K562 (cell line): Measurements from ENCODE around the gene SLC39A13. TPM values are rescaled to one million over a fixed set of nuclear protein-coding genes. Genes with fewer than 3 reads are reported as not detected.

ENCODE experiments used
- BRD9 ChIP-seq: fragments of 450-650 bp; IDR thresholded peaks from 2 replicates; pipeline ENCODE4 v1.6.1; 2018; ENCODE audit warnings: low read depth; ENCODE audit not compliant: partially characterized antibody
- CREB1 ChIP-seq, 2 experiments: sonication (generic) in 1 of 2; formaldehyde crosslinking in 1 of 2; IDR thresholded peaks; 2 replicates each; pipeline versions ENCODE4 v1.6.1 to v1.8.0; 2012 to 2022; ENCODE audit warnings: inconsistent platforms in 1 of 2, mild to moderate bottlenecking in 1 of 2, missing genetic modification reagents in 1 of 2, moderate library complexity in 1 of 2
- GATAD2B ChIP-seq: fragments of 450-650 bp; IDR thresholded peaks from 2 replicates; pipeline ENCODE4 v1.6.1; 2017; ENCODE audit warnings: mild to moderate bottlenecking, borderline replicate concordance
- MGA ChIP-seq: fragments of 450-650 bp; IDR thresholded peaks from 2 replicates; pipeline ENCODE4 v1.6.1; 2016; ENCODE audit warnings: mild to moderate bottlenecking, moderate library complexity
- NR2C1 ChIP-seq, 2 experiments: fragments of 450-650 bp; IDR thresholded peaks; 2 replicates each; pipeline ENCODE4 v1.6.1; 2017; ENCODE audit warnings: mild to moderate bottlenecking in 2 of 2, antibody characterized with exemption in 1 of 2, inconsistent platforms in 1 of 2, missing compliant biosample characterization in 1 of 2, missing genetic modification characterization in 1 of 2
- PHTF2 ChIP-seq: fragments of 250-450 bp; sonication (Bioruptor Pico); IDR thresholded peaks from 2 replicates; pipeline ENCODE4 v1.5.0; 2021; ENCODE audit warnings: mild to moderate bottlenecking
- SRSF7 ChIP-seq: fragments of 200-400 bp; formaldehyde crosslinking; optimal IDR thresholded peaks from 2 replicates; pipeline ENCODE3; 2017; ENCODE audit warnings: mild to moderate bottlenecking, low read depth, low read length
- STAT5A ChIP-seq: IDR thresholded peaks from 2 replicates; pipeline ENCODE4 v1.6.1; 2012; ENCODE audit warnings: low read length, inconsistent platforms, borderline replicate concordance
- TAF1 ChIP-seq: IDR thresholded peaks from 2 replicates; pipeline ENCODE4 v1.6.1; 2011; ENCODE audit warnings: mild to moderate bottlenecking, low read length, moderate library complexity; ENCODE audit not compliant: insufficient read depth, control insufficient read depth, severe bottlenecking; ENCODE audit errors: extremely low read depth
- TAL1 ChIP-seq: fragments of 450-650 bp; IDR thresholded peaks from 2 replicates; pipeline ENCODE4 v1.6.1; 2016; ENCODE audit warnings: mild to moderate bottlenecking
- TRIM28 ChIP-seq: fragments of 450-650 bp; IDR thresholded peaks from 2 replicates; pipeline ENCODE4 v1.6.1; 2017
- ZBTB26 ChIP-seq: fragments of 450-650 bp; formaldehyde crosslinking; IDR thresholded peaks from 2 replicates; pipeline ENCODE4 v1.4.0; 2022; ENCODE audit warnings: missing genetic modification characterization
- ZEB2 ChIP-seq: fragments of 450-650 bp; IDR thresholded peaks from 2 replicates; pipeline ENCODE4 v1.6.1; 2016
- polyA plus RNA-seq, 8 experiments: library from polyadenylated mRNA; depleted of rRNA in 4 of 8; stranded (reverse) in 5 of 8; unstranded in 3 of 8; fragments of >200 nt; fragmentation: Nextera tagmentation in 2 of 8; fragmentation: Illumina TruSeq in 1 of 8; extraction: Ambion mirVana in 2 of 8; extraction: Trizol in 1 of 8; gene quantifications; 2 replicates each; pipeline versions ENCODE4 v1.2.1 to v1.2.3, GENCODE V29; 2011 to 2014; ENCODE audit warnings: inconsistent platforms in 1 of 8, missing spikeins in 1 of 8
- total RNA-seq, 7 experiments: library from RNA; depleted of rRNA in 6 of 7; stranded (reverse); fragments of >200 nt in 6 of 7; fragmentation: Illumina TruSeq in 2 of 7; extraction: Trizol in 2 of 7; gene quantifications; 2 replicates each; pipeline versions ENCODE4 v1.2.1 to v1.2.3, GENCODE V29; 2011 to 2021; ENCODE audit warnings: low replicate concordance in 1 of 7

The SLC39A13 gene
- total and polyA plus RNA-seq, 9 of the 15 experiments (the other 6 are each of a cell fraction or from before 2014, with no cell fraction given), result 0.17 to 15.9 (median 3.2) TPM

GRCh38 chr11:47407746-47408590, at the start of gene SLC39A13 (continued):
- TF ChIP-seq MGA, result no peak
- TF ChIP-seq ZEB2, result peak; percentile 90
- 0 out of 2 replicates have a peak, but pooled peaks have one; percentile 3 for TF ChIP-seq TAL1
- peak; percentile 18; the same call in 1 of the 2 replicates for TF ChIP-seq STAT5A
- peak; percentile 82 for TF ChIP-seq BRD9
- TF ChIP-seq TRIM28, result no peak; the same call in 1 of the 2 replicates
- peak; percentile 92 for TF ChIP-seq CREB1 (IDR thresholded peaks at IDR 0.05)
- peak; percentile 95 for TF ChIP-seq CREB1 (CRISPR knock-in tag; IDR thresholded peaks at IDR 0.05)
- TF ChIP-seq TAF1, result peak; percentile 62
- TF ChIP-seq ZBTB26 (CRISPR knock-in tag), result no peak
- no peak for TF ChIP-seq PHTF2 (CRISPR knock-in tag)
- no peak for TF ChIP-seq SRSF7
- TF ChIP-seq GATAD2B, result no peak; the same call in none of the 2 replicates
- TF ChIP-seq NR2C1 (IDR thresholded peaks at IDR 0.05), result no peak
- TF ChIP-seq NR2C1 (tag; IDR thresholded peaks at IDR 0.05), result no peak
